NCI-H2107 (cell line): ENCODE measurements around the gene CGB5.
"Not testable (repeated sequence)": the region's sequence is repeated elsewhere in the genome, so short reads cannot be mapped to it uniquely, and the experiment has no call there.

ENCODE experiments used
- DNase-seq: peaks from one replicate; lab custom pipeline; 2025; lab: John Stamatoyannopoulos, UW

Gene CGB5

GRCh38 chr19:49057636-49058234 lies 14.1 kb downstream of the CGB5 start, which contains the start of gene CGB7:
CGB7 (minus strand) TSS chr19:49057749; CDS start chr19:49055375, 2,374 bp downstream.
- DNase-seq = no peak

- no peak for DNase-seq
These were observed 14.9 kb downstream of the CGB5 start for GRCh38 chr19:49058562-49058961.

- DNase-seq = no peak
These were observed 15.4 kb downstream of the CGB5 start for GRCh38 chr19:49059053-49059452.

- DNase-seq = no peak
These were observed 17.4 kb downstream of the CGB5 start for GRCh38 chr19:49061000-49061399.

DNA sequence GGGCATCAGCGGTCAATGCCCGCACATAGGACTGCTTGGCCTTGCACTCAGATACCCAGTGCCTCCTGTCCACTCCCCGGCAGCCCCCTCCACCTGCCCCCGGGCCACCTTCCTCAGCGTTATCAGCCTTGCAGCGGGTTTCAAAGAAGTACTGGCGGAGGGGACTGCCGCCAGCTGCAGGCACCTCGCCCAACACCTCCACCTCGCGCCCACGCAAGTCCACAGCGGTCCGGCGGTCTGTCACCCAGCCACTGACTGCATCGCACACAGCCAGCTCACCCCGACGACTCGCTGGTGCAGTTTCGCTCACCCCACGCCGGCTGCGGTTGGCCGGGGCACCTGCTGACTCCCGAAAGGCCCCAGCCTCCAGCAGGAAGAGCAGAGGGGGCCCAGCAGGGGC lies 17.8 kb downstream of the CGB5 start:
- DNase-seq = no peak

DNA sequence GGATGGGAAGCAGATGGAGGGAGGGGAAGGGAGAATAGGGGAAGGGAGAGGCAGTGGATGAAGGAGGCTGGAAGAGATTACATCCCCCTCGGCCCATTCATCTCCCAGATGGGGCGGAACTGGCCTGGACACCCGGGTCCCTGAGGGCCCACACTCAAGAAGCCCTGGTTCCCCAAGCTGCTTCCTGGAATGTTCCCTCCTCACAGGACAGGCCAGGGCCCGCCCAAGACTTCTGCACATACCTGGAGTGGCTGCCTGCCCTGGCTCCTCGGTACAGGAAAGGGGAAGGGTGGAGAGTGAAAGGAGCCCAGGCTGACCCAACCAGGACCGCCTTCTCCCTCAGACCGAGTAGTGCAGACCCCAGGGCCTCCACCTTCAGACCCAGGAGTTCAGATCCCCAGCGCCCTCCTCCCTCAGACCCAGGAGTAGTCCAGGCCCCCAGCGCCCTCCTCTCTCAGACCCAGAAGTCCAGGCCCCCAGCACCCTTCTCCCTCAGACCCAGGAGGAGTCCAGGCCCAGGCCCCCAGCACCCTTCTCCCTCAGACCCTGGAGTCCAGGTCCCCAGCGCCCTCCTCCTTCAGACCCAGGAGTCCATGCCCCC lies 20.5 kb downstream of the CGB5 start:
- DNase-seq = no peak

DNA sequence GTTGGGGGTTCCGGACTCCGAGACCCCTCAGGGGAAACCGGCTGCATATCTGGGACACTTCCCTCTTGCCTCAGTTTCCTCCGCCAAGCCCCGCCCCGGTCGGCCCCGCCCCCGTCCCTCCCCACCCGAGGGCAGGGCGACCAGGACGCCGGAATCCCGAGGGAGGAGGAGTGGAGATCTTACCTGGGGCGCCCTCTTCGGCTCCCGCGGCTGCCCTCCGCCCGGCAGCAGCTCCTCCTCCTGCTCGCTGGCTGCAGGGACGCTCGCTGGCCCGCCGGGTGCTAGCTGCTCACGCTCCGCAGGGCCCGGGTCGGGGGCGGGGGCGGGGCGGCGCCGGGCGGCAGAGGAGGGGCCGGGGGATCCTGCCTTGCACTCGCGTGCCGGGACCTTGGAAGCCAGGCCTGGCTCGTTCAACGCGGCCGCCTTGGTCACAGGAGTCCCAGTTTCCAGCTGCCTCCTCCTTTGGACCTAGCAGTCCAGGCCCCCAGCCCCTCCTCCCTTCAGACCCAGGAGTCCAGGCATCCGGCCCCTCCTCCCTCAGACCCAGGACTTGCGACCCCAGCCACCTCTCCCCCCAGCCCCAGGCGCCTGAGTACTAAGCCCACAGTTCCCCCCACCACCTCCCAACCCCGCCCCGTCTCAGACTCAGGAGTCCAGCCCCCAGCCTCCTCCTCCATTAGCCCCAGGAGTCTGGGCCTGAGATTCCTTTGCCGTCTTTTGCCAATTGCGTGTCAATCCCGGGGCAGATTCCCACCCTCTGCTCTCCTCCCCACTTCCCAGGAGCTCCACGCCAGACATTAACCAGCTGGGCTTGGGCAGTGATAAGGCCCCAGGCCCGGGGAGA lies 21.3 kb downstream of the CGB5 start, which contains the start of gene NTF4:
NTF4 (minus strand) TSS at position 51 of the 844 bp plus-strand sequence. CDS start 2,821 bp downstream, outside the sequence.
- DNase-seq = no peak

- no peak for DNase-seq
These were observed 22.4 kb downstream of the CGB5 start for GRCh38 chr19:49065905-49066512.

- DNase-seq = no peak
These were observed 23.9 kb downstream of the CGB5 start for GRCh38 chr19:49067554-49067953.

DNA sequence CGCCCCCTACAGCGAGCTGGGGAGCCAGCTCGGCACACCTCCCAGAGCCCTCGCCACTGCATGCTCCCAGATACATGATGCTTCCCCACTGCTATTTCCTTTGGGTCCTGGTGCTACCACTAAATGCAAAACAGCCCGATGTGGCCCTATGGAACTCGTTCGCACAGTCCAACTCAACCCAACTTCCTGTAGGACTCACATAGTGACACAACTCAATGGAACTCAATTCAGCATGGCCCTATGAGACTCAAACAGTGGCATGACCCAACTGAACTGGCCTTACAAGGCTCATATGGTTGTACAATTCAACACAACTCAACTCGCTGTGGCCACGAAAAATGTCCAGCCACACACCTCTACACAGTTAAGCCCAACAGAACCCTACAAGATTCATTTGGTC lies 25.4 kb downstream of the CGB5 start:
- DNase-seq = no peak

DNA sequence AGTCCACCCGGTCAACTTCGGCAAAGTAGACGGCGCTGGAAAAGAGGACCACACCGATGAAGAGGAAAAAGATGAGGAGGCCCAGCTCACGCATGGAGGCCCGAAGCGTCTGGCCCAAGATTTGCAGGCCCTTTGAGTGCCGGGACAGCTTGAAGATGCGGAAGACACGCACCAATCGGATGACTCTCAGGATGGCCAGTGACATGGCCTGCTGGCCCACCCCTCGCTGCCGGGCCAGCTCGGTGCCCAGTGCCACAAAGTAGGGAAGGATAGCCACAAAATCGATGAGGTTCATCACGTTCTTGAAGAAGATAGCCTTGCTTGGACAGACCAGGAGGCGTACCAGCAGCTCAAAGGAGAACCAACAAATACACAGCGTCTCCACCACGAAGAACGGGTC lies 26.8 kb downstream of the CGB5 start:
- DNase-seq = no peak

GRCh38 chr19:49071860-49072547 lies 28.4 kb downstream of the CGB5 start:
- DNase-seq = no peak

- no peak for DNase-seq
These were observed 30.1 kb downstream of the CGB5 start for GRCh38 chr19:49073514-49074378.

GRCh38 chr19:49074869-49075268 lies 31.2 kb downstream of the CGB5 start:
- DNase-seq = not testable (repeated sequence)

GRCh38 chr19:49080392-49080791 lies 36.7 kb downstream of the CGB5 start:
- DNase-seq = no peak

GRCh38 chr19:49081273-49081672 lies 37.6 kb downstream of the CGB5 start:
- DNase-seq = no peak

- DNase-seq = no peak
These were observed 40.8 kb downstream of the CGB5 start for GRCh38 chr19:49084206-49085019.

GRCh38 chr19:49085020-49085867 lies 41.6 kb downstream of the CGB5 start, which contains the start of gene SNRNP70:
SNRNP70 (plus strand) TSS chr19:49085451; CDS start chr19:49086415, 964 bp downstream.
- DNase-seq = peak; percentile 98

DNA sequence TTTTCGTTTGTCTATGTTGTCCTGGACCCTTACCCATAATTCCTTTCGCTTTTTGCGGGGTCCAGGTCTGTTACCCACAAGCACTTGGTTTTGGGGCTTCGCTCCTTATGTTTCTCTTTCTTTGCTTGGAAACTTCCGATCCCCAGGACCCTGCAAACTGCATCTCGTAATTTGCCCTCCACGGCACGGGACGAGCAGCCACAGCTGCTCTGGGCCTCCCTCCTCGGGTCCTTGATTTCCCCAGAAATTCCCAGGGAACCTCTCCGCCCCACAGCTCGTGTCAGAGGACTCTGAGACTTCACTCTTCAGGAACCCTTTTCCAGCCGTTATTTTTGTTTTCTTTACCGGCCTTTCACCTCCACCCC lies 42.2 kb downstream of the CGB5 start:
- no peak for DNase-seq
